A204.1 (cell line): ENCODE measurements around the gene VPS8.

ENCODE experiments used
- FAIRE-seq: peaks from 2 replicates; lab custom pipeline; 2012; peaks lifted over from hg19 to GRCh38; lab: Jason Lieb, UNC

VPS8 gene

DNA sequence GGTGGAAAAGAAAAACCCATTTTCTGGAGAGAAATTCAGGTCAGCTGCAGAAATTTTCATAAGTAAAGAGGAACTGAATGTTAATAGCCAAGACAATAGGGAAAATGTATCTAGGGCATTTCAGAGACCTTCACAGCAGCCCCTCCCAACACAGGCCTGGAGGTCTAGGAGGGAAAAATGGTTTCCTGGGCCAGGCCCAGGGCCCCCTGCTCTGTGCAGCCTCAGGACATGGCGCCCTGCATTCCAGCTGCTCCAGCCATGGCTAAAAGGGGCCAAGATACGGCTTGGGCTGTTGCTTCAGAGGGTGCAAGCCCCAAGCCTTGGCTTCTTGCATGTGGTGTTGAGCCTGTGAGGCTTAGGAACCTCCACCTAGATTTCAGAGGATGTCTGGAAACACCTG, 248.7 kb downstream of the VPS8 start:
- no peak for FAIRE-seq

DNA sequence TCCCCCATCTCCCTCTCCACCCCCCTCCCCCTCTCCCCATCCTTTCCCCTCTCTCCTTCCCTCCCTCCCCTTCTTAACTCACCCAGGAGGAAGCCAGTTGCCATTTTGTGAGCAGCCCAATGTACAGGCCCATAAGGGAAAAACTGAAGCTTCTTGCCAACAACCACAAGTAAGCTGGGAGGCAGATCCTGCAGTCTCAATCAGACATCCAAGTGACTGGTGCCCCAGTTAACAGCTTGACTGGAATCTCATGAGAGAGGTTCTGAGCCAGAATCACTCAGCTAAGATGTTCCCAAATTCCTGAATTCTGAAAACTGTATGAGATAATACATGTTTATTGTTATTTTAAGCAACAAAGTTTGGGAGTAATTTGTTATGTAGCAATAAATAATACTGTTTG, 250.2 kb downstream of the VPS8 start:
- no peak for FAIRE-seq

DNA sequence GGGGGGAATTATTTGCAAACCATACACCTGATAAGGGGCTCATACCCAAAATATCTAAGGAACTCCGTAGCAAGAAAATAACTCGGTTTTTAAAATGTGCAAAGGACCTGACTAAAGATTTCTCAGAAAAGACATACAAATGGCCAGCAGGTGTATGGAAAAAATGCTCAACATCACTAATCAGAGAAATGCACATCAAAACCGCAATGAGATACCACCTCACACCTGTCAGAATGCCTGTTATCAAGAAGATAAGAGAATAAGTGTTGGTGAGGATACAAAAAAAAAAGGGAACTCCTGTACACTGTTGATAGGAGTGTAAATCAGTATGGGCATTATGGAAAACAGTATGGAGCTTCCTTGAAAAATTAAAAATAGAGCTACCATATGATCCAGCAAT, 251.5 kb downstream of the VPS8 start:
- no peak for FAIRE-seq

DNA sequence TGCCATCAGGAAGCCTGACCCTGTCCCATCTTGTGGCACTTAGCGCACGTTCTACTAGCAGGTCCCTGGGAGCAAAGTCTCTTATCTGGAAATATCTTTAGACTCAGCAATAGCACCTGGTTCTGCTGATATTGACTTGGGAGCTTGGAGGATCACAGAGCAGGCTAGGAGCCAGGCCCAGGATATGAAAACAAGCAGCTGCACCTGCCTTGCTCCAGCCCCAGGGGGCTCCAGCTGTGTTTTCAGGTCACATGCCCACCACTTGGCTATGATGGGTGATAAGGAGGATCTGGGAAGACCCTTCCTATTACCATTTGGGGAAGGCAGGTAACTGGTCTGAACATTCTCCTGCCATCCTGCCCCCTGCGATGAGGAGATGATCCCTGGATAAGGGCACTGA, 253.1 kb downstream of the VPS8 start:
- FAIRE-seq: no peak

DNA sequence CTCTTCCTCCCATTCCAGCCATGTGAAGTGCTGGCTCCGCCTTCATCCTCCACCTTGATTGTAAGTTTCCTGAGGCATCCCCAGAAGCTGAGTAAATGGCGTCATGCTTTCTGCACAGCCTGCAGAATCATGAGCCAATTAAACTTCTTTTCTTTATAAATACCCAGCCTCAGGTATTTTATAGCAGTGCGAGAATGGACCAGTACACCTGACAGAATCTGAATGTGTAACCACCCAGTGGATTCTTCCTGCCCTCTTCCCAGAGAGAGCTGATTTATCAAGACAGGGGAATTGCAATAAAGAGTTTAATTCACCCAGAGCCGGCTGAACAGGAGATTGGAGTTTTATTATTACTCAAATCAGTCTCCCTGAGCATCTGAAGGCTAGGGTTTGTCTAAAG, 254.3 kb downstream of the VPS8 start:
- FAIRE-seq: no peak

DNA sequence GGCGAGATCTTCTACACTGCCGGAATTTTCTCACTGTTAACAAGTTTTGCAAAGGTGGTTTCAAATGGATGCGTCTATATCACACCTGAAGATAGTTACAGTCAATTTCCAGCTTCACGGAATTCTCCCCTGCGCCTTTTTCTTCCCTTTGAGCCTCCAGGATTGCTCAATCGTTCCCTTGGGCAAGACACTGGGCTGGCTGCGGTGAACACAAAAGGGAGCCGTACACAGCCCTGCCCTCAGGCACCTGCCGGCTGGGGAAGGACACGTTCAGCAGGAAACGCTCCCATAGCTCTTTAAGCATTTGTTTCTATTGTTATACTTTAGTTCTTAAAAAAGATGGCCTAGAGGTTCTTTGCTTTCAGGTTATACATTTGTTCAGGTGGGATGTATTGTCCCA, 255.2 kb downstream of the VPS8 start:
- no peak for FAIRE-seq

DNA sequence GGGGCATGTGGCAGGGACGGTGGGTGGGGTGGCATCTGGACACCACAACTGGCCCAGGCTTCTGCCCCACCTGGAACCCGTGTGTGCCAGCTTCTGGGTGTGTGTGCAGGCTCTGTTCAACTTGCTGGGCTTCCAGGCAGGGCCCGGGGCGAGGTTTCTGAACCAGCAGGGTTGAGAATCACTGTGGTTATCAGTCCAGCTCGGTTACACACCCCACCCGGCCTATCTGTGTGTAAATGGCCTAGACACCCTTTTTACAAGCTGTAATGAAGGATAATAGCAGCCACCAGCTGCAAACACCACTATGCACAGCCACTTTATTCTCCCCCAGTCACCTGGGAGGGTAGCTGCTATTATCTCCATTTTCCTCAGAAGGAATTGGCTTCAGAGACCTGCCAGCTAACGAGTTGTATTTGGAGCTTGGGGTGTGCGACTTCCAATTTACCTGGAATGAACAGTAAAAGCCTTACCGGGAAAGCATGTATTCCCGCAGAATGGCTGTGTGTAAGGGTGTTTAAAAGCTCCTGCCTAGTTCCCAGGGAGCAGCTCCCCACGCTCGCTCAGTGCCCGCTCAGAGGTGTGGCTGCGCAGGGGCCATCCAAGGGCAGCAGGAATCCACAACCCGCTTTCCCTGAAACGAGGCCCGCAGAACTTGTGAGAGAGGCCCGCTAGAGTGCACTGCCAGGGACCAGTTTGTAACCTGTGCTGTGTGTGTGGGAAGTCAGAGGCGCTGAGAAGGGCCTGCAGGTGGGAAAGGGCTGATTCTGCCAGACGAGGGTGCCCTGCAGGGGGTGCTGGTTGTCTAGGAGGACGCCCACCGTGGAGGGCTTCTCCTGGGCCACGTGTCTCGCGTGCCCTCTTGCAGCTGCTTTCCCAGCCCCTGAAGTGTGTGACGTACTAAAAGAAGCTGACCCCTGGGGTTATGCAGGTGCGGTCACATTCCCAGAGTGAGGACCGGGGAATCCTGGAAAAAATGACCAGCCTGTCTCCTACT, 257.4 kb downstream of the VPS8 start:
- FAIRE-seq: no peak

DNA sequence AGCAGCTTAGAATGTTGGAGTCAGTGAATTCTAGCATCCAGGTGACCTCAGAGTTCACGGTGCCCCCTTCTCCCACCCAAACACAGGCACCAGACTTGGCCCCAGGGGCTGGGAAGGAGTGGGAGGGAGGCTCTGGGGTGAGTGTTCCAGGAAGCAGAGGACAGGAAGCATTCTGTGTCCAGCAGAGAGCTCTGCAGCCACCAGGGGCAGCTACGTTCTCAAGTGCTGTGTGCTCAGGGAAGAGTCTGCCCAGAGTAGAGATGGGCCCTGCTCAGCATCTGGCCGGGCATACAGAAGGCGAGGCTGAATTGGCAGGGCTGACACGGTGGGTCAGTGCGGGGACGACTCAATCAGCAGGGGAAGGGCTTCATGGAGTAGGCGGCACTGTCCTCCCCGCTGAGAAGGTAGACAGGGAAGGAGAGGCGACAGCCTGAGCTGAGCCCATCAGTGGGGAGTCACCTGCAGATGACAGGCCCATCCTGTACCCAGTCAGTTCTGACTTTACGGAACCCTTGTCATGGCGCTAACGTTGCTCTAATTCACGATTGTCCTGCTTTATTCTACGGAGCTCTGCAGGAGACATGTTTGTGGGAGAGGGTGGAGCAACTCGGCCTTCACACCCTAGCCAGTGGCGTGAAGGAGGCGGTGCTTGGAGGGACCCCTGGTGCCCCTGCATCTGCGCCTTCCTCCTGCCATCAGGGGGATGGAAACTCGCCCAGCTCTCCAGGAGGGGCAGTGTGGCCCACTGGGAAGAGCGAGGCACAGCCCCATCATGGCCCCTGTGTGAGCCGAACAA, 258.7 kb downstream of the VPS8 start:
- no peak for FAIRE-seq

DNA sequence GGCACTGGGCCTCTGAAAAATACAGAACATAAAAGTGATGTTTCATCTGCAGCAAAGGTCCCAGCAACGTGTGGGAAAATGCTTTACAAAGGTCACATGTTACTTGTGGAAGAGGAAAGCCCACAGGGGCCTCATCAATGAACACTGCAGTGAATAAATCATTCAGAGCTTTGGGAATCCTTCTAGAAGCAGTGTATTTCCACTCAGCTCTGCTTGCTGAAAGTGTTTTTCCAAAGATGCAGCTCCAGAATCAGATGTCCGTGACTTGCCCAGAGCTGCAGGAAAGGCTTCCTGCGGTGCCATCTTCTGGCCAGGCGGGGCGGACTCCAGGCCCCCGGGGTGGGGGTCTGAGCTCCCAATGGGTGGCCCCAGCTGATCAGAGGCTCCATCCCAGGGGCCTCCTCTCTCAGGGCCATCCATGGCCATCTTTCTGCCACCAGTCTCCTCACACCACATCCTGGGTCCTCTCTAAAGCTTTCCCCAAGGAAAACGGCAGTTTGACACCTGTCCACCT, 259.4 kb downstream of the VPS8 start:
- no peak for FAIRE-seq

DNA sequence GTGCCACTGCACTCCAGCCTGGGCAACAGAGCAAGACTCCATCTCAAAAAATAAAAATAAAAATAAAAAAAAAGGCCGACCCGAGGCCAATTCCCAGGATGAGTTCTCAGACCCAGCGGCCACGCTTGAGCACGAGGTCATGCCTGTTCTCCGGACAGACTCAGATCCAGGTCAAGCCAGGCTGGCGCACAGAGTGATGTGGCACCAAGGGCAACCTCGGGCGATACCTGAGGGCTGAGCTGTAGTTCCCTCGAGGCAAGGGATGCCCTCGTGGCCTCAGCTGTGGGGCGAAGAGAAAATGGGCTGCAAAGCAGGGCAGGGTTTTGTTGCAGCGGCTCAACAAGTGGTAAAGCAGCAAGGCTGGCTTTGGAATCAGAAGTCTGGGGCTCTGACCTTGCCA, 263.6 kb downstream of the VPS8 start:
- no peak for FAIRE-seq

DNA sequence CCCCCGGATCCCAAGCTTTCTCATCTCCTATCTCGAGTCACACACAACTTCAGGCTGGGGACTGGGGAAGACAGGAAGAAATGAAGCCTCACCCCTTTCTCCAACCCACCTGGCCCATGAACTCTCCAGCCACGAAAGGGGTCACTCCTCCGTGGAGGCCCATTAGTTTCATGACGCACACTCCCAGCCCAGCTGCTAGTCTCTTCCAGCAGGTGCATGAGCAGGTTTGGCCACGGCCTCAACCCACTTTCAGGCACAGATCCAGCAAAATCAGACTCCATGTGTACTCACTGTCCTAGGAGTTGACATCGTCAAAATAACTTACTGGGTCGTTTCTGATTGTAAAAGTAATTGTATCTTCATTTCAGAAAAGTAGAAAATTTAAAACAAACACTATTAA, 264.3 kb downstream of the VPS8 start:
- FAIRE-seq: no peak

DNA sequence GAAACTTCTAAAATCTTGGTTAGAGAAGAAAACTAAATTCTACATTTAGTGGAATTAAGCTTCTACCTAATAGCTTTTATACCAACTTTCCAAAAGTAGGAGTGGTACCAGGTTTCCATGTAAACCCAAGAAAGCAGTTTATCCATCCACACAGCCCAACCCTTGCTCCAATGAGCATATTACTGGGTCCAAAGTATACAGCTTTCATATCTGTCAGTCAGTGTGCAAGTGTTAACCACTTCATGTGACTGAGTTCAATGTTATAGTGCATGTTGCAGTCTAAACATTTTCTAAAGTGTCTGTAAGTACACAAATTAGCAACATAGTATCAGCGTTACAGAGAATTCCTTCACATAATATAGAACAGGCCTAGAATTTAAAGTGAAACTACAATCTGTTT, 267.7 kb downstream of the VPS8 start:
- no peak for FAIRE-seq

DNA sequence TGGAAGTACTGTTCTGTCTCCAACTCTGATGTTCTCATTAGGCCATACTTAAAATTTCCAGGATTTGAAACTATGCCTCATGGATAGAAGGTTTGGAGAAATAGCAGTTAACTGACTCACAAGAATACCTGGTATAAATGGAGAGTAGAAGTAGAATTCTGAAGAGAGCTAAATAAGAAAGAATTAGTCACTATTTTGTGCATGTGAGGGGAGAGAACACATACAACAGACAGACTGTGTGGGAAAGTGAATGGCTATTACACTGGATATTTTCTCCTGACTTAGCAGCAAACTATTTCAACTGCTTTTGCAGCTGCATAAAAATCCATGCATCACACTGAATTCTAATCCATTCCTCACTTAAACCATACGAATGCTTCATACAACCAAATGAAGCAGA, 269.6 kb downstream of the VPS8 start:
- FAIRE-seq: no peak

DNA sequence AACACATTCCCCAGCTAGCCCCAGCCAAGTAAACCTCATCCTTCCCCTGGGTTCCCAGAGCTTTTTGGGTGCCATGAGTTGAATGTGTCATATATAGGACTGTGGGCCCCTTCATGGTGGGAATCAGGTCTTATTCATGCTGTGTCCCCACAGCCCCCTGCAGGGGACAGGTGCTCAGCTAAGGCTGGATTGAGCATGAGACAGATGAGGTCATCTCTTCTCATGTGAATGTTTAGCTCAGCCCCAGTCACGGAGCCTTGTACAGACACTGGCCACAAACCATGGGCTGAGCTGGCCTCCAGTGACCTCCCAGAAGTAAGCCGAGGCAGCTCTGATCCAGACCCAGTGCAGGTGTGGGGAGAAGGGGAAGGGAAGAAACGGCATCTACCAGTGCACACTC, 270.2 kb downstream of the VPS8 start:
- FAIRE-seq: no peak

DNA sequence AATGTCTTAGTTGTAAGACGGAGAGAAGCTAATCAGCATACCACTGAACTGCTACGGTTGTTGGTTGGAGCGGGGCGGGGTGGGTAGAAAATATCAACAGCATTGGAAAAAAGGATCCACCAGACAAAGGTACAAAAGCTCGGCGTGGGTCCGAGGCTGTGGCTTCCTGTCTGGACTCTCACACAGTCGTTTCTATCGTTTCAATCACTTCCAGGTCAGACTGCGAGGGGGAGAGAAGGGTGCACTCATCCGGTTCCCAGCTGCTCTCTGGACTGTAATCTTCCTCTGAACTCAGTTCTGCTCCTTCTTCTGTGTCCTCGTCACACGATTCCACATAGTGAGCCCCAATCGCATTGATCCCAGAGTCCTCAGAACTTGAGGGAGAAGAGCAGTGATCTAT, 270.9 kb downstream of the VPS8 start:
- no peak for FAIRE-seq

DNA sequence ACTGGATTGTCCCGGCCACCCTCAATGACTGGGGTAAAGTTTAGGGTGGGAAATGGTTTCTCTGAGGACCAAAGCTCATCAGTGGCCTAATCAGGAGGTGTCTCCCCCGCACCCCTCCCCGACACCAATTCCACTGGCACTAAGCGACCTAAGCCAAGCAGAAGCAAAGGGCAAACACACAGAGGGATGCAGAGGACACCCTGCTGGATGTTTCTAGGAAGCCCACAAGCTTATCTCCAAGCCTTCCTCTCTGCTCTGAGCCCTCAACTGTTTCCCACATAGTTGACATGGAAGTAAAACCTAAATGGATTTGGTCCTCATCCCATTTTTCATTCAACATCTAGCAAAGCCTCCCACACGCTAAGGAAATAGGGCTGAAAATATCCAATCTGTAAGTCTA, 272.4 kb downstream of the VPS8 start:
- FAIRE-seq: no peak

DNA sequence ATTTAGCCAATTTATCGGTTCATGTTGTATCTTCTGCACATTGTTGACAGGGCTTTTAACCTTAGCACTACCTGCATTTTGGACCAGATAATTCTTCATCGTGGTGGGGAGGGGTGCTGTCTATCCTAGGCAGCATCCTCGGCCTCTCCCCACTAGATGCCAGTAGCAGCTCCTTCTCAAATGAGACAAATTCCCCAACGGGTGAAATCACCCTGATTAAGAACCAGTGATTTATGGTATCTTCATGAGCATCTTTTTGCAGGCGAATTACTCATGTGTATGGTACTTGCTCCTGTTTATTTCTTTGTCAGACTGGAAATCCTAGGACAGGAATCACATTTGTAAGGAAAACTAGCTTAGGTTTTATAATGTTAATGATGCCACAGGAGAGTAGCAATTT, 272.9 kb downstream of the VPS8 start:
- no peak for FAIRE-seq

DNA sequence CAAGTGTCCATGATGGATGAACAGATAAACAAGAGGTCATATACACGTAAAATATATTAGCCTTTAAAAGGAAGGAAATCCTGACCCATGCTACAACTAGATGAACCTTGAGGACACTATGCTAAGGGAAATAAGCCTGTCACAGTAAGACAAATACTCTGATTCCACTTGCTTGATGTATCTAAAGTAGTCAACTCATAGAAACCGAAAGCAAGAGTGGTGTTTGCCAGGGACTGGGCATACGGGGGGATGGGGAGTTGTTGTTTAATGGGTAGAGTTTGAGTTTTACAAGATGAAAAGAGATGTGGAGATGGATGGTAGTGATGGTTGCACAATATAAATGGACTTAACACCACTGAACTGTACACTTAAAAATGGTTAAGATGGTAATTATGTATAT, 275.5 kb downstream of the VPS8 start:
- no peak for FAIRE-seq

DNA sequence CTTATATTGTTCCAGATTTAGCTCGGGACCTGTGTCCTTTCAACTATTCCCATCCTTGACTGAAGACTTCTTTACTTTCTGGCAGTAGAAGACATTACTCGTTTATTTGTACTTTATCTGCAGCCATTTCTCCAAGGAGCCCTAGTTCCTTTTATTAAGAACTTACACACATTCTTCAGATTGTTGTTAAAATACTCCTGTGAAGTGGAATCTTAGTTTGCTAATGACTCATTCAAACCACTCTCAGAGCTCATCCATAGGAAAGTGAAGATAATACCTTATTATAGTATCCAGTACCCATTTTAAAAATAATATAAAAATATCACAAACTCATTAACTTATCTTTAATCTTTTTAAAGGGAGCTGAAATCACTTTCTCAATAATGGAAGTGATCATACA, 277.4 kb downstream of the VPS8 start:
- no peak for FAIRE-seq

DNA sequence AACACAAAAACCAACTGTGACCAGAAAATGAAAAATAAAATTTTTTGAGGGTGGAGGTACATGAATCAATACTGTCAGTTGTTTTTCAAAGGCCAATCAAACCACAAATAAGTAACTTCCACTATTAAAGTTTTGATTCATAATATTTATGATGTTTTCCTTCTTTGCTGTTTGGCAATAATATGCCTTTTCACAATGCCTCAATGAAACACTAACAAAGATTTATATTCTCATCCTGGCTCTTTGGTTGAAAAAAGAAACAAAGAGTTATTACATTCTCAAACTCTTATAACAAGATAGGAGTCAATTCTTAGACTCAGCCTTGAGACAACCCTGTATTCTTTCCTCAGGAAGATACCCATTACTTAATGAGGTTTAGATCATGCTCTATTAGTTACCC, 277.8 kb downstream of the VPS8 start:
- FAIRE-seq: no peak

DNA sequence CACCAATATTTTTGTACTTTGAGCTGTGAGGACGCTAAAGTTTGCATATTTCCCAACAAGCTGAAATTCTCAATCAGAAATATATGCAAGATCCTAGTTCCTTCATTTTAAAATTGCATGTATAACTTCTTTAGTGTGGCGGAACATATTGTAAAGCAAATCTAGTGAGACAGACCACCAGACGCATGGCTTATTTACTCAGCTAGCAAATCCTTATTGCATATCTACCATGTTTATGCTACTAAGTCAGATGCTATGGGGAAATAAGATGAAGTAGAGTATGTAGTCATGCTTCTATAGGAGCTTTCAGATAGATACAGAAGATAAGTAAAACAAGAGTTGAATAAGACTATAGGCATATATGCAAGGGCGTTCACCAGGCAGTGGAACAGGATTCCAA, 278.8 kb downstream of the VPS8 start:
- no peak for FAIRE-seq

DNA sequence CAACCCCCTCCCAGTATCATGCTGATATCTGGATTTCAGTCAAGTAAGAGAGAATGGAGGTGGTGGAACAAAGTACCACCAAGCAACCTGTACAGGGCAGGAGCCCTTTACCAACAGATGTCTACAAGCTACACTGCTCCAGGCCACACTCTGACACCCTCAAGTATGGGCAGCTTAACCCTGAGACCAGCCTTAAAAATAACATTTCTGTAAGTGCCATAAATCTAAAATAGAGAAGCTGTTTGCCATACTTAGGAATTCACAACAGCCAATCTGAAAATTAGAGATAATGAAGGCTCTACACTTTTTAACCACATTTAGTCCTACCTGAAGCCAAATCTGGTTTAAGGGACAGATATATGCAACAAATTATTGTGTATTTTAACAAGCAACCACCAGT, 281.1 kb downstream of the VPS8 start:
- no peak for FAIRE-seq

DNA sequence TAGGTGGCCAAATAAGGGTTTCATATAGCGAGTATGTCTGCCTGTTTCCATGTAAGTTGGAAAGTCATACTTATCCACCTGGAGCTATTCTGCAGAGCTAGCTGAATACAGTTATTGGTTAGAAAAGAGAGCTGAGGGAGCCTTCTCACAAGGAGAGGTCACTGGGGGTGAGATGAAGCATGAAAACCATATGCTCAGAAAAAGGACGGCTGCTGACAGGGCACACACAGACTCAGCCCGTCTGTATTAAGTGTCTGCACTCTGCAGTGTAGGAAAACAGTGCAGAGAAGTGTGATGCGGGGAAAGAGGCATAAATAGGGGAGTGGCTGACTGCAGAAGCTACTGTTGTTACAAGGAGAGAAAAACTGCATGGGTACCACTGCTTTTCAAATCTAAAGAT, 282.7 kb downstream of the VPS8 start:
- FAIRE-seq: no peak
